ENCODE data around the gene SPPL3.
"Not testable (repeated sequence)": the region's sequence is repeated elsewhere in the genome, so short reads cannot be mapped to it uniquely, and the experiment has no call there.

Gene SPPL3, protein sequence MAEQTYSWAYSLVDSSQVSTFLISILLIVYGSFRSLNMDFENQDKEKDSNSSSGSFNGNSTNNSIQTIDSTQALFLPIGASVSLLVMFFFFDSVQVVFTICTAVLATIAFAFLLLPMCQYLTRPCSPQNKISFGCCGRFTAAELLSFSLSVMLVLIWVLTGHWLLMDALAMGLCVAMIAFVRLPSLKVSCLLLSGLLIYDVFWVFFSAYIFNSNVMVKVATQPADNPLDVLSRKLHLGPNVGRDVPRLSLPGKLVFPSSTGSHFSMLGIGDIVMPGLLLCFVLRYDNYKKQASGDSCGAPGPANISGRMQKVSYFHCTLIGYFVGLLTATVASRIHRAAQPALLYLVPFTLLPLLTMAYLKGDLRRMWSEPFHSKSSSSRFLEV

GRCh38 chr12:120904197-120904773, at the start of gene SPPL3:
Gene SPPL3, minus strand, starts transcription at chr12:120904358. Its CDS starts 491 bp downstream, at chr12:120903867.
- DNase-seq (ENCODE audit: low read depth in 4 of 4, low spot score in 1 of 4): peak; percentile 79 to 93 (median 86)

DNA sequence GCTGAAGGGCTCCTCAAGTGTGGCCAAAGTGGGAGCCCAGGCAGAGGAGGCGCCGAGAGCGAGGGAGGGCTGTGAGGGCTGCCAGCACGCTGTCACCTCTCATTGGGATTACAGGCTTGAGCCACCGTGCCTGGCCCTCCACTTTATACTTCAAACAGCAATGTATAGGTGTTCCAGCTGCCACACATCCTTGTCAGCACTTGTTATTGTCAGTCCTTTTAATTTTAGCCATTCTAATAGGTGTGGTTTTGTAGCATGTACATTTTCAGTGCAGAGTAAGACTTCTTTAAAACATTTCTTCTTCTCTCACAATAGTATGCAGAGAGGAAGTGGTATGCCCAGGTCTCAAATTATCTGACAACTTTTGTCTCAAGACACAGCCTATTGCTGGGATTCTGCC, 46.6 kb upstream of the SPPL3 start:
- DNase-seq (ENCODE audit: low read depth in 4 of 4, low spot score in 1 of 4): no peak

DNA sequence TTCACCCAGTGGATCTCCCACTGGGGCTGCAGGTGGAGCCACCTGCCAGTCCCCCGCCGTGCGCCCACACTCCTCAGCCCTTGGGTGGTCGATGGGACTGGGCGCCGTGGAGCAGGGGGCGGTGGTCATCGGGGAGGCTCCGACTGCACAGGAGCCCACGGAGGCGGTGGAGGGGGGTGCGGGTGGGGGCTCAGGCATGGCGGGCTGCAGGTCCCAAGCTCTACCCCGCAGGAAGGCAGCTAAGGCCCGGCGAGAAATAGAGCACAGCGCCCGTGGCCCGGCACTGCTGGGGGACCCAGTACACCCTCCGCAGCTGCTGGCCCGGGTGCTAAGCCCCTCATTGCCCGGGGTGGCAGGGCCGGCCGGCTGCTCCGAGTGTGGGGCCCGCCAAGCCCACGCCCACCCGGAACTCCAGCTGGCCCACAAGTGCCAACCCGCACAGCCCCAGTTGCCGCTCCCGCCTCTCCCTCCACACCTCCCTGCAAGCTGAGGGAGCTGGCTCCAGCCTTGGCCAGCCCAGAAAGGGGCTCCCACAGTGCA, 46.2 kb upstream of the SPPL3 start:
- not testable (repeated sequence) for DNase-seq (ENCODE audit: low read depth in 4 of 4, low spot score in 1 of 4)

DNA sequence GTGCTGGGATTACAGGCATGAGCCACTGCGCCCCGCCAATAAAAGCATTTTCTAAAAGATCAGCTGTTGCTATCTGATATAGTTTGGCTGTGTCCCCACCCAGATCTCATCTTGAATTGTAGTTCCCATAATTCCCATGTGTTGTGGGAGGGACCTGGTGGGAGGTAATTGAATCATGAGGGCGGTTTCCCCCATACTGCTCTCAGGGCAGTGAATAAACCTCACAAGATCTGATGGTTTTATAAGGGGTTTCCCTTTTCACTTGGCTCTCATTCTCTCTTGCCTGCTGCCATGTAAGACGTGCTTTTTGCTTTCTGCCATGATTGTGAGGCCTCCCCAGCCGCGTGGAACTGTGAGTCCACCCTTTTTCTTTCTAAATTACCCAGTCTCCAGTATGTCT, 41.4 kb upstream of the SPPL3 start:
- DNase-seq (ENCODE audit: low read depth in 4 of 4, low spot score in 1 of 4): not testable (repeated sequence)

GRCh38 chr12:120944645-120945217, 40.6 kb upstream of the SPPL3 start:
- peak; percentile 35 to 66 (median 52) for DNase-seq (ENCODE audit: low read depth in 4 of 4, low spot score in 1 of 4)

- DNase-seq (ENCODE audit: low read depth in 4 of 4, low spot score in 1 of 4): no peak
Observed at GRCh38 chr12:120943482-120943881, 39.3 kb upstream of the SPPL3 start.

GRCh38 chr12:120941846-120942405, 37.8 kb upstream of the SPPL3 start:
- no peak for DNase-seq (ENCODE audit: low read depth in 4 of 4, low spot score in 1 of 4)

DNA sequence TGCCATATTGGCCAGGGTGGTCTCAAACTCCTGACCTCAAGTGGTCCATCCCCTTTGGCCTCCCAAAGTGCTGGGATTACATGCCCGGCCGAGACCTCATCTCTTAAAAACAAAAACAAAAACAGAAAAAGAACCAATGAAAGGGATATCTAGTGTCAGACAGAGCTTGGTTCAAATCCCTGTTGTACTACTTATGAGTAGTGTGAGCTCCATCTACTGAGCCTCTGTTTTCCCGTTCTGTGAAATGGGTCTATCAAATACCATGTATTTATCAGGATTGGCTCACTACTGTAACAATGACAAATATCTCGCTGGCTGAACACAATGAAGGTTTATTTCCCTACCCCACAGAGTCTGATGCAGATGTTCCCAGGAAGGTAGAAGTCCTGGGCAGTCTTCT, 37.3 kb upstream of the SPPL3 start:
- no peak for DNase-seq (ENCODE audit: low read depth in 4 of 4, low spot score in 1 of 4)

DNA sequence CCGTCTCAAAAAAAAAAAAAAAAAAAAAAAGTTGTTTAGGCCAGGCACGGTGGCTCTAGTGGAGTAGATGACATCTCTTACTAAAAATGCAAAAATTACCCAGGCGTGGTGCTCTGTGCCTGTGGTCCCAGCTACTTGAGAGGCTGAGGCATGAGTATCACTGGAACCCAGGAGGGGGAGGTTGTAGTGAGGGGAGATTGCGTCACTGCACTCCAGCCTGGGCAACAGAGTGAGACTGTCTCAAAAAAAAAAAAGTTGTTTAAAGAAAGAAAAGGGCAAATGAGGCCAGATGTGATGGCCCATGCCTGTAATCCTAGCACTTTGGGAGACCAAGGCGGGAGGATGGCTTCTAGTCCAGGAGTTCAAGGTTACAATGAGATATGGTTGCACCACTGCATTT, 36.6 kb upstream of the SPPL3 start:
- DNase-seq (ENCODE audit: low read depth in 4 of 4, low spot score in 1 of 4): no peak

- no peak for DNase-seq (ENCODE audit: low read depth in 4 of 4, low spot score in 1 of 4)
Observed at GRCh38 chr12:120940006-120940405, 35.8 kb upstream of the SPPL3 start.

DNA sequence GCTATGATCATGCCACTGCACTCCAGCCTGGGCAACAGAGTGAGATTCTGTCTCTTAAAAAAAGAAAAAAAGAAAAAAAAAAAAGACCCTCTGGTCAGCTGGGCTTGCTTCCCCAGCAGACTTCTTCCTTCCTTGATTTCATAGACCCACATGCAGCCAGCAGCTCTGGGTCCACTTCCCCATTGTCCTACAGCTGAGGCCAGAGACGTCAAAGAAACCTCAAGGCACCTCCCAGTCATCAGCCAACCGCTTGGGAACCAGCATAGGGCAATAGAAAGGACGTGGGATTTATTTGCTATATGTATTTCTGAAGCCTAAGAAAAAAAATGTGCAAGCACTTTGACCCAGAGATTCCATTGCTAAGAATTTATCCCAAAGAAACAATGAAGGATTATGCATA, 35.4 kb upstream of the SPPL3 start:
- DNase-seq (ENCODE audit: low read depth in 4 of 4, low spot score in 1 of 4): no peak

GRCh38 chr12:120938496-120938895, 34.3 kb upstream of the SPPL3 start:
- no peak for DNase-seq (ENCODE audit: low read depth in 4 of 4, low spot score in 1 of 4)

- no peak for DNase-seq (ENCODE audit: low read depth in 4 of 4, low spot score in 1 of 4)
Observed at GRCh38 chr12:120936197-120936596, 32.0 kb upstream of the SPPL3 start.

- no peak for DNase-seq (ENCODE audit: low read depth in 4 of 4, low spot score in 1 of 4)
Observed at GRCh38 chr12:120933786-120934185, 29.6 kb upstream of the SPPL3 start.

DNA sequence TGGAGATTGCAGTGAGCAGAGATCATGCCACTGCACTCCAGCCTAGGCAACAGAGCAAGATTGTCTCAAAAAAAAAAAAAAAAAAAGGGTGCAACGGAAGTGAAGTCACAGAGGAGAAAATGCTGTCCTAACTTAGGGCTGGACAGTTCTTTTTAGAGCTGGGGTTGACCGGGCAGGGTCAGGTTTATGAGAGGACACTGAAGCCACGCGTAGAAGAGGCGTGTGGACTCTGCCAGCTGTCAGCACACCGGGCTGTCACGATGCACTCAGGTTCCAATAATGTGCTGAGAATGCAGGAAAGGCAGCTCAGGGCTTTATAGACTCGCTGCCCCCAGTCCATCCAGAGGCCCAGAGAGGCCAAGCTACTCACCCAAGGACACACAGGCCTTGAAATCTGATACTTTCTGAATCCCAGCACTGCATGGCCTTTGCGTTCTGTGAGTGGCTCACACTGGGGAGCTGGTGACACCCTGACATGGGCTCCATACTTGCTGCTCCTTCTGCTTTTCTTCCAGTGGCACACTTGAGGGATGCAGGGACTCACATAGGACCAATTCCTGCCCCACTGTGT, 28.9 kb upstream of the SPPL3 start:
- no peak for DNase-seq (ENCODE audit: low read depth in 4 of 4, low spot score in 1 of 4)

GRCh38 chr12:120932058-120932457, 27.9 kb upstream of the SPPL3 start:
- DNase-seq (ENCODE audit: low read depth in 4 of 4, low spot score in 1 of 4): no peak

DNA sequence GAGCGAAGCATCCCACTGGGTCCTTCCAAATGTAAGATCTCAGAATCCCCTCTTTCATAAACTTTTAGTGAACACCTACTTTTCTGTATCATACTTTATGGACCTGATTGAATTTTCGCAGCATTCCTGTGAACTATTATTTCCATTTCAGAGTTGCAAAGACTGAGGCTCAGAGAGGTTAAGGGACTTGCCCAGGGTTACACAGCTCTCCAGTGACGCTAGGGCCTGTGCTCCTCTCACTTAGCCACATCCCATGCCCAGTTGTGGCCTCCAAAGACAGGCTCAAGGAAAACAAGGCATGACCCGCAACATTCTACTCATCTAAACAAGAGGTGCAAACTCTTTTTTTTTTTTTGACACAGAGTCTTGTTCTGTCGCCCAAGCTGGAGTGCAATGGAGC, 25.9 kb upstream of the SPPL3 start:
- no peak for DNase-seq (ENCODE audit: low read depth in 4 of 4, low spot score in 1 of 4)

GRCh38 chr12:120928864-120929652, 24.9 kb upstream of the SPPL3 start:
- no peak for DNase-seq (ENCODE audit: low read depth in 4 of 4, low spot score in 1 of 4)

GRCh38 chr12:120925740-120926563, 21.8 kb upstream of the SPPL3 start:
- DNase-seq (ENCODE audit: low read depth in 4 of 4, low spot score in 1 of 4): no peak

GRCh38 chr12:120922279-120922678, 18.1 kb upstream of the SPPL3 start:
- no peak for DNase-seq (ENCODE audit: low read depth in 4 of 4, low spot score in 1 of 4)
